VCaP (cell line): ENCODE data around the gene HDAC4.

Experiments
- H3K27ac ChIP-seq: fragments of 450-650 bp; 2 replicates; pipeline ENCODE4 v1.5.1; 2017
- TF ChIP-seq, protein P1 (sequence below): fragments of 450-650 bp; conservative IDR thresholded peaks from 2 replicates; pipeline ENCODE4 v1.5.1; 2017; ENCODE audit warnings: mild to moderate bottlenecking, moderate library complexity

Gene HDAC4

DNA sequence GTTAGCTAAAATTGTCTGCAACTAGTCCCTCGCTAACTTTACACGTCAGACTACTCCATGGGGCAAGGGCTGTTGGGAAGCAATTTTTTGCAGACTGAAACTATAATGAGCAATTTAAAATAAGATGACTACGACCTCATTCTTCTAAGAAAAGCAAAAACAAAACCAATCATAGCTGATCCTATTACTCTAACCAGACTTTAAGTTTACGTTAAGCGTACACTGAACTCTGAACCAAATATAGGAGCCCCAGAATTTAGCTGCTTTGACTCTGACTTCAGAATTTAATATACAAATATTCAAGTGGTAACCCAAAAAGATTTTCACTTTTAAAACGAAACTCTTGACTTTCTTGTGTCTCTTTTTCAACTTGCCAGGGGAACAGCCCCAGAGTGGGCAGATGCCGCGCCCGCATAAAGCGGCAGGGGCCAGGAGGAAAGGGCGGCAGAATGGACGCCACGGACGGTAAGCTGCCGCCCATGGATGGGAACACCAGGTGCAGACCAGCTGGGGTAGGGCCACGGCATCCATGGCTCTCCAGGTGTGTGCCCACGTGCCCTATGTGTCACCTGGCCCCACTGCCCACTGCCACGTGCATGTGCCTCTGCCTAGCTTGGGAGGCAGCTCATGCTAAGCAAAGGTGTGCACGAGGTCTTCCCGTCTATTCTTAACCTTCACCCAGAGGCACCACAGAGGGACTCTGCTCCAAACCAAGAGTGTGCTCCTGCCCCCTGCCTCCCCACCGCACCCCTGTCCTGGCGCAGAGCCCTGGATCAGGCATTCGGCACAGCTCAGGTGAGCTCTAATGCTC, 217.6 kb downstream of the HDAC4 start:
- H3K27ac ChIP-seq: no peak overlapping the region
- TF ChIP-seq, protein P1, sequence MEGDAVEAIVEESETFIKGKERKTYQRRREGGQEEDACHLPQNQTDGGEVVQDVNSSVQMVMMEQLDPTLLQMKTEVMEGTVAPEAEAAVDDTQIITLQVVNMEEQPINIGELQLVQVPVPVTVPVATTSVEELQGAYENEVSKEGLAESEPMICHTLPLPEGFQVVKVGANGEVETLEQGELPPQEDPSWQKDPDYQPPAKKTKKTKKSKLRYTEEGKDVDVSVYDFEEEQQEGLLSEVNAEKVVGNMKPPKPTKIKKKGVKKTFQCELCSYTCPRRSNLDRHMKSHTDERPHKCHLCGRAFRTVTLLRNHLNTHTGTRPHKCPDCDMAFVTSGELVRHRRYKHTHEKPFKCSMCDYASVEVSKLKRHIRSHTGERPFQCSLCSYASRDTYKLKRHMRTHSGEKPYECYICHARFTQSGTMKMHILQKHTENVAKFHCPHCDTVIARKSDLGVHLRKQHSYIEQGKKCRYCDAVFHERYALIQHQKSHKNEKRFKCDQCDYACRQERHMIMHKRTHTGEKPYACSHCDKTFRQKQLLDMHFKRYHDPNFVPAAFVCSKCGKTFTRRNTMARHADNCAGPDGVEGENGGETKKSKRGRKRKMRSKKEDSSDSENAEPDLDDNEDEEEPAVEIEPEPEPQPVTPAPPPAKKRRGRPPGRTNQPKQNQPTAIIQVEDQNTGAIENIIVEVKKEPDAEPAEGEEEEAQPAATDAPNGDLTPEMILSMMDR: no peak

DNA sequence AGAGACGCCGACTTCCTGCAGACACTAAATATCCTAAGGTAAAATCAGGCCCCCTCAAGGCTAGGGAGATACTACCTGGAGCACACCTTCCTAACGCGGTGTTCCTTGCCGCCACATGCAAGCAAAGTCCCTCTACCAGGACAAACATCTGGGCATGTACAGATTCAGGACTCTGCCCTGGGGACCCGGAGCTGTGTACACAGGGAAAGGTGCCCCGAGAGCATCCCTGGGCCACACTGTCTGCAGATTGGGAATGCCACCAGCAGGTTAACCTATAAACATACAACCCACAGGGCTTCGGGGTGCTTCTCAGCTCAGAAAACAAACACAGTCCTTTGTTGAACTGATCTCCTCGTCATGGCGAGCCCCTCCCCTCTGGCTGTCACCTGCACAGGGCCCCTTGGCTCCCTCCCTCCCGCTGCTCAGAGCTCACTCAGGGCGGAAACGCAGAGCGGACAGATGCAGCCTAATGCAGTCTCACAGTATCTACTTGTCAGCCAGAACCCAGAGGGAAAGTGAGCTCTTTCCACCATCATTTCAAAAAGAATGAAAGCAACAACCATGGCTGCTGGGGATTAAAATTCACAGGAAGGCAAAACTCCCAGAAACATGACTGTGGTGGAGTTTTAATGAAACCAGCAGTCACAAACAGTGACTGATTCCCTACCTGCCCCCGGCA, 218.8 kb downstream of the HDAC4 start:
- TF ChIP-seq, protein P1: no peak
- H3K27ac ChIP-seq: no peak overlapping the region

DNA sequence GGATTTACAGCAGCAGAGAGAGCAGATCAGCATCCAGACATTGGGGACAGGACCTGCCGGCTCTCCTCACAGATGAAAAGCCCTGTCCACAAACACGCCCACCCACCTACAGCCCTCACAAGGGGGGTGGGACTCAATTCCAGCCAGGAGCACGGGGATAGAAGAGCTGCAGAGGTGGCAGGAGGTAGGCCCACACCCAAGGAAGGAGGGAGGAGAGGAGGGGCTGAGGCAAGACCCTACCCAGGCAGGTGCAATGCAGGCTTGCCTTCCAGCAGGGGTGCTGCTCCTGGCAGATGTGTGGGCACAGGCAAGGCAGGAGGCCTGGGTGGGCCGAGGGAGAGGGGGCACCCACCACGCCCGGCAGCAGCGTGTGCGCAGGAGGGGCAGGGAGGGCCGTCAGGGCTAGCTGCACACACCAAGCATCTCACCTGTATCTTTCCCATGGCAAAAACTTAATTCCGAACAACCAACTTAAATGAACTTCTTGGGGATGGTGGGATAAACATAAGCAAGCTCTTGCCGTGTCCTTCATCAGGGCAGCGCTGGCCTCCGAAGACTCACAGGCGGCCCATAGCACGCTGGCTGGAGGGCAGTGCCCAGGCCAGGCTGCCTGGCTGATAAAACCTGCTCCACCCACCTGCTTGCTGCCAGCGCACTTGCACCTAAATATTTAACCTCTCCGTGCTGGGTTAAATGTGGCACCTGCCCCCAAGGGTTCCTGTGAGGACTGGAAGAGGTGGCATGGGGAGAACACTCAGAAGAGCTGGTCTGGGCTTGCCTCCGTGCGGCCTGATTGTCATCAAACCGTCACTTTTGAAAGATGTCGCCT, 219.5 kb downstream of the HDAC4 start:
- TF ChIP-seq, protein P1: no peak
- H3K27ac ChIP-seq: no peak overlapping the region

DNA sequence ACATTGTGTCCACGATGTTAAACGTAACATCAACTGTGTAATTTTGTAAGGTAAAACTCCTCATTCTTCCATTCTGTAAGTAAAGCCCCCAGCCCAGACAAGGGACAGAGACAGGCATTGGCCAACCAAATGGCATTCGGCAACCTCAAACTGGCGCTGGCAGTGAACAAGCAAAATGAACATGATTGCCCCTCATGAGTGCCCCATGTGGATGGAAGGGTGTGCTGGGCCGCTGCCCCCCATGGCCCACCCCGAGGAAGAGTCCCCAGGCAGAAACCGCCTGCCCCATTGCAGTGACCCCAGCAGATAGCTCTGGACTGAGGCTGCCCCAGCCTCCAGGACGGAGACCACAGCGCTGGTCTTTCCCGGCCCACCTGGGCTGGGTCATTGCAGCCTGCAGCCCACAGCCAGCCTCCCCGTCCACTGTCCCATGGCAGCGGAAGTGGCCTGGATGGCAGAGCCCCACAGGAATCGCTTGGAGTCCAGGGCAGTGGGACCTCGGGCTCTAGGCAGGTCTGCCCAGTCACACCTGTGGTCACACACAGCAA, 220.2 kb downstream of the HDAC4 start:
- TF ChIP-seq, protein P1: no peak
- H3K27ac ChIP-seq: no peak overlapping the region

DNA sequence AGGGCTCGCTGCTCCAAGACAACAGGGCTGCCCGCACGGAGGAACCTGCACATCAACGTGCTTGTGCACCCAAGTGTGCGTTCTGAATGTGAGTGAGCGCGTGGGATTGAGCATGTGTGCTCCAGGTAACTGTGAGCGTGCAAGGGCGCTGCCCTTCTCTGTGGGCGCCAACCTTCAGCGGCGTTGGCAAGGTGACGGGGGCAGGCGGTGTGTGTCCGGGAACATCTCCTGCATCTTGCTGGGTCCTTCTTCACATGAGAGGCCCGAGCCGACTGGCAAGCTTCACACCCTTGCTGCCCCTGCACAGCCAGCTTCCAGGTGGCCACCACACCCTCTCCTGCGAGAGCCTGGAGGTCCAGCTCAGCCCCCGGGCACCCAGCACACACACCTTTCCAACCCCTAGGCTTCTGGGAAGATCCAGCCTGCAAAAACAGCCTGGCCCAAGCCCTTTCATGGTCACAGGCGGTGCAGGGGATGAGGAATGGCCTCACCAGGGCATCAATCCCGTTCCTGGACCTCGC, 220.9 kb downstream of the HDAC4 start:
- TF ChIP-seq, protein P1: no peak
- no peak overlapping the region for H3K27ac ChIP-seq

DNA sequence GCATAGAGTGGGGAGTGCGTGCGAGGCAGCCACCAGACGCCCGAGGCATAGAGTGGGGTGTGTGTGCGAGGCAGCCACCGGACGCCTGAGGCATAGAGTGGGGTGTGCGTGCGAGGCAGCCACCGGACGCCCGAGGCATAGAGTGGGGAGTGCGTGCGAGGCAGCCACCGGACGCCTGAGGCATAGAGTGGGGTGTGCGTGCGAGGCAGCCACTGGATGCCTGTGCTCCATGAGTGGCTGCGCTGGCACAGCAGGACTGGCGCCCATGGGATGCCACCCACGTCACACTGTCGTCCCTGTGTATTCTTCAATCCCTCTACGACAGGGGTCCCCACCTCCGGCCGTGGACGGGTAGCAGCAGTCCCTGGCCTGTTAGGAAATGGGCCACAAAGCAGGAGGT, 221.9 kb downstream of the HDAC4 start:
- TF ChIP-seq, protein P1: no peak
- H3K27ac ChIP-seq: no peak overlapping the region
